Parathyroid adenoma (tissue), 2 donors: Measurements from ENCODE around the gene P4HTM.
A peak's percentile ranks its signal among the peaks of the same experiment; 100 is the strongest.

ENCODE experiments used
- H2AFZ ChIP-seq: fragments of 300-600 bp; sonication (generic); one replicate; pipeline ENCODE4 v1.7.0; 2017; ENCODE audit warnings: antibody characterized with exemption, mild to moderate bottlenecking
- H3K27ac ChIP-seq: fragments of 300-600 bp; sonication (generic); one replicate; pipeline ENCODE4 v1.7.0; 2017
- H3K27me3 ChIP-seq: fragments of 300-600 bp; sonication (generic); one replicate; pipeline ENCODE4 v1.7.0; 2017; ENCODE audit warnings: low read length; ENCODE audit not compliant: control insufficient read depth, insufficient read depth
- H3K36me3 ChIP-seq: fragments of 300-600 bp; sonication (generic); one replicate; pipeline ENCODE4 v1.7.0; 2017; ENCODE audit warnings: low read length; ENCODE audit not compliant: control insufficient read depth, insufficient read depth
- H3K4me1 ChIP-seq: fragments of 300-600 bp; sonication (generic); one replicate; pipeline ENCODE4 v1.7.0; 2017; ENCODE audit warnings: control low read depth
- H3K4me2 ChIP-seq: fragments of 300-600 bp; sonication (generic); one replicate; pipeline ENCODE4 v1.7.0; 2017; ENCODE audit warnings: low read length
- H3K4me3 ChIP-seq: fragments of 300-600 bp; sonication (generic); one replicate; pipeline ENCODE4 v1.7.0; 2017; ENCODE audit warnings: low read depth, low read length
- H3K79me2 ChIP-seq: fragments of 300-600 bp; sonication (generic); one replicate; pipeline ENCODE4 v1.7.0; 2017; ENCODE audit warnings: control low read depth
- H3K9ac ChIP-seq: fragments of 300-600 bp; sonication (generic); one replicate; pipeline ENCODE4 v1.7.0; 2017; ENCODE audit warnings: mild to moderate bottlenecking
- H3K9me3 ChIP-seq: fragments of 300-600 bp; sonication (generic); one replicate; pipeline ENCODE4 v1.7.0; 2017; ENCODE audit warnings: low read length; ENCODE audit not compliant: control insufficient read depth
- CTCF ChIP-seq: fragments of 300-600 bp; sonication (generic); IDR thresholded peaks from one replicate; pipeline ENCODE4 v1.7.0; 2017; ENCODE audit warnings: antibody characterized with exemption, mild to moderate bottlenecking
- donor health status: primary hyperparathyroidism.

The P4HTM gene

GRCh38 chr3:49021213-49021812 lies 31.3 kb downstream of the P4HTM start:
- peak overlapping the region; percentile 91 for H3K9ac ChIP-seq
- no peaks in the 10 kb centered on the region for H3K9me3 ChIP-seq
- H3K79me2 ChIP-seq, result peaks cover 3% of the 10 kb centered on the region
- peak overlapping the region; percentile 100 for H3K4me2 ChIP-seq
- peak overlapping the region; percentile 92 for H3K4me3 ChIP-seq
- H3K27me3 ChIP-seq, result no peaks in the 10 kb centered on the region
- TF ChIP-seq CTCF, result no peak
- H3K36me3 ChIP-seq, result no peaks in the 10 kb centered on the region
- peak overlapping the region; percentile 97 for H3K27ac ChIP-seq
- H3K4me1 ChIP-seq, result peaks cover 12% of the 10 kb centered on the region
- peak overlapping the region; percentile 92 for H2AFZ ChIP-seq

GRCh38 chr3:49021813-49022687 lies 32.0 kb downstream of the P4HTM start, which contains the start of gene NDUFAF3:
TSS of gene NDUFAF3 (plus strand) at chr3:49022121. CDS start at chr3:49022145, 24 bp downstream.
- no peaks in the 10 kb centered on the region for H3K27me3 ChIP-seq
- H2AFZ ChIP-seq, result peak within 1 kb of the TSS; percentile 92
- peak; percentile 98 for TF ChIP-seq CTCF
- no peaks in the 10 kb centered on the region for H3K36me3 ChIP-seq
- H3K4me3 ChIP-seq, result peak within 1 kb of the TSS; percentile 92
- H3K4me2 ChIP-seq, result peak within 1 kb of the TSS; percentile 100
- peak within 1 kb of the TSS; percentile 91 for H3K9ac ChIP-seq
- H3K79me2 ChIP-seq, result peaks cover 3% of the 10 kb centered on the region
- H3K27ac ChIP-seq, result peak within 1 kb of the TSS; percentile 97
- H3K9me3 ChIP-seq, result no peaks in the 10 kb centered on the region
- H3K4me1 ChIP-seq, result peaks cover 12% of the 10 kb centered on the region

GRCh38 chr3:49022688-49023171 lies 32.7 kb downstream of the P4HTM start:
- Histone ChIP-seq H3K4me2 (peak overlapping the region; percentile 100), H3K4me3 (peak overlapping the region; percentile 92), H3K27ac (peak overlapping the region; percentile 97), H3K4me1 (peaks cover 8% of the 10 kb centered on the region), H3K79me2 (peaks cover 2% of the 10 kb centered on the region), H3K9ac (peak overlapping the region; percentile 83), H3K36me3 (no peaks in the 10 kb centered on the region), H3K27me3 (no peaks in the 10 kb centered on the region), H3K9me3 (no peaks in the 10 kb centered on the region), H2AFZ (no peak overlapping the region)
- no peak for TF ChIP-seq CTCF

GRCh38 chr3:49023775-49024174 lies 33.7 kb downstream of the P4HTM start:
- Histone ChIP-seq H3K4me3 (no peak overlapping the region), H3K36me3 (no peaks in the 10 kb centered on the region), H3K79me2 (peaks cover 3% of the 10 kb centered on the region), H3K27me3 (no peaks in the 10 kb centered on the region), H3K4me2 (no peak overlapping the region), H3K4me1 (peaks cover 13% of the 10 kb centered on the region), H2AFZ (no peak overlapping the region), H3K9ac (no peak overlapping the region), H3K9me3 (no peaks in the 10 kb centered on the region), H3K27ac (no peak overlapping the region)
- TF ChIP-seq CTCF, result no peak
